Dedifferentiated amniotic fluid mesenchymal stem cell (primary cell): ENCODE results near the gene SCUBE1.

Experiments
- DNase-seq: peaks from one replicate; pipeline ENCODE4 v3.0.0-alpha.2; 2016; ENCODE audit errors: extremely low spot score

Gene SCUBE1

DNA sequence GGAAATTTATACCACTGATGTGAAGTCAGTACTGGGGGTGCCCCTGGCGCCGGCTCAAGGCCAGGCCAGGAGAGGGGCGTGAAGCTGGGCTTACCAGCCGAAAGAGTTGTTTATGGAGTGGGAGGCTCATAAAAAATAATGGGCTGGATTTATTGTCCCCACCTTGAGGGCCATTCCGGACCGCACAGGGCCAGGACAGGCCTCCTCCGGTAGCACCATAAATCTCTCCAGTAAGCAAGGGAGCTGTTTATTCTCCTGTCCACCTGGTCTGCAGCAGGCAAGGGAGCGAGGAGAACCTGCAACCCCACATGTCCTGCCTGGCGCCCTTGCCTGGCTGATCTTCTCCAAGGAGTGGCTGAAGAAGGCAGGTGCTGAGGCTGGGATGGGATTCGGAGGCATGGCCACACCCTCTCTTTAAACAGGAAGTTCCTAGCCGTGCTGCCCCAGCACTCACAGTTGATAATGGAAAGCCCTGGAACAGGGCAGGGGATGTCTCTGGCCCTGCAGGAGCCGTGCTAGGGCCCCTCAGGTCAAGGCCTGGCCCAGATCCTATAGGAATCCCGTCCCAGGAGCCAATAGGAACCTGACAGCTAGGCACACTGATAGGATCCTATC, 65.1 kb downstream of the SCUBE1 start:
- no peak for DNase-seq

DNA sequence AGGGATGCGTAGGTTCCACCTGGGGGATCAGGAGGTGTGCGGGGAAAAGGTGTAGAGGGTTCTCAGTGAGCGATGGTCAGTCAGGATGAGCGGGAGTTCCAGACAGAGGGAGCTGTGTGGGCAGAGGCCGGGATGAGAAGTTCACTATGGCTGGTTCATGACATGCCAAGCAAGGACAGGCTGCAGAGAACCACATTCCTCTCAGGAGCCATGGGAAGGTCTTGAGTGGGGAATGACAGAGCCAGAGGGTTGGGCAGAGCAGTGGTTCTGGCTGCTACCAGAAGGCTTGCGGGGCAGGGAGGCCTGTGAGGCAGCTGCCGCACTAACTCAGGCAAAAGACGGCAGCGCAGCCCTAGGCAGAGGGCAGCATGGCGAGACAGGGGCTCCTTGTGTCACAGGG, 66.1 kb downstream of the SCUBE1 start:
- no peak for DNase-seq

DNA sequence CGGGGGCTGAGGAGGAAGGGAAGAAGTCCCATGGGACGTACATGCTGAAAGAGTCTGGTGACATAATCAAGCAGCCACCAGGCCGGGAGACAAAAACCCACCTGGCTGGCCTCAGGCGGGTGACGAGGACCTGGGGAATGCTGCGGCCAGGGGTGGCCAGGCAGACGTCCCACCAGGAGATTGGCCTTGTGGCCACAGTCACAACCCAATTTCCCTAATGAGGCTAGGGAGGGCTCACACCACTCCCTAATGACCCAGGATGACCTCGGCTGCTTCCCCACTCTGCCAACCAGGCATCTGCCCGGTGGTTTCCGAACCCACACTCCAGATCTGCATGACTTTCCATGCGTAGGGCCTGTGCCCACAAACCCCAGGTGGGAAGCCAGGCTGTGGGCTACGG, 66.9 kb downstream of the SCUBE1 start:
- no peak for DNase-seq

DNA sequence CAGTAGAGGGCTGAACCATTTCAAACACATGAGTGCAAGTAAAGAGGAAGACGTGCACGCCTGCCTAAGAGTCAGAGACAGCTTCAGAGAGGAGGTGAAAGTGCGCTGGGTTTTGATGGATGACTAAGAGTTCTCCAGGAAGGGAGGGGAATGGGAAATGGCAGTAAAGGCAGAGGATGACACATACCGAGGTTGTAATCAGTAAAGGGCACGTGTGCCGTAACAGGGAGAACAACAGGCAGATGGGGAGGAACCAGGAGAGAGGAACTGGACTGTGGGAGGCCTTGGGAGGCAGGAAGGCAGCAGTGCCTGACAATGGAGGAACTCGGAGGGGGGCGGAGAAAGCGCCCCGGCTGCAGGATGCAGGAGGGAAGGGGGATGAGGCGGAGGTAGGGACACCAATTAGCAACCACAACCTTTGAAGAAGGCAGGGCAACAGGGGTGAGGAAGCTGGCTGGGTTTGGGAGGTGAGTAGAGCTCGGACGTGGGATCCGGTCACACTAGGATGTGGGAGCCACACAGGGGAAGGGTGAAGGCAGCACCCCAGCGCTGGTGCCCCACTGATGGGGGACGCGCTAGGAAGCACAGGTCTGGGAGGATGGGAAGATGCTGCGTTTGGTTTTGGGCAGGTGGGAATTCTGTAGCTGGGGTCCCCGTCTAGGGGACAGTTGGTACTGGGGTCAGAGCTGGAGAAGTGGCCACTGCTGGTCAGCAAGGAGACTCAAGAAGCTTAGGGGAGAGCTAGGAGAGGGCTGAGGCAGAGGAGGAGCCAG, 67.4 kb downstream of the SCUBE1 start:
- DNase-seq, result no peak

DNA sequence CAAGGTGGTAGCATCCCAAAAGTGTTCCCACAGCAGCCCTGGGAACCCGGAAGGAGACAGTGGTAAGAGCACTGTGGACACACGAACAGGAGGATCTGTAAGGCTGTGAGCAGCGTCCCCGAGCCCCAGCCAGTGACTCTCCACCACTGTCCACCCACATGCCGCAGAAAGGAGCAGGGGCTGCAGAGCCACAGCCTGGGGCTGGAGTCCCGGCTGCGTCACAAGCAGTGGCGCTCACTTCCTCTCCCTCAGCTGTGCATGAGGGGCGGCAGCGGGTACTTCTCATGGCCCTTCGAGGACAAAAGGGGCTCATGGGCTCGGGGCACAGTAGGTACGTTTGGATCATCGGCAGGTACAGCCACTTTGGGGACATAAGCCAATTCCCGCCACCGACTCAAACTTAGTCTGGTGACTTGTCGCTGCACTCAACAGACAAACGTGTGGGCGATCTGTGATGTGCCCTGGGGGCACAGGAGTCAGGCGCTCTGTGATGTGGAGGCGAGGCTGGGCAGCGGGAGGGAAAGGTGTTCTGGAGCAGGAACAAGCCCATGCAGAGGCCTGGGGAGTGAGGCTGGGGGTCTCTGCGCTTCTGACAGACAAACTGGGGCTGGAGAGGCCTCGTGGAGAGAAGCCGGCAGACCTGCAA, 68.5 kb downstream of the SCUBE1 start:
- no peak for DNase-seq

DNA sequence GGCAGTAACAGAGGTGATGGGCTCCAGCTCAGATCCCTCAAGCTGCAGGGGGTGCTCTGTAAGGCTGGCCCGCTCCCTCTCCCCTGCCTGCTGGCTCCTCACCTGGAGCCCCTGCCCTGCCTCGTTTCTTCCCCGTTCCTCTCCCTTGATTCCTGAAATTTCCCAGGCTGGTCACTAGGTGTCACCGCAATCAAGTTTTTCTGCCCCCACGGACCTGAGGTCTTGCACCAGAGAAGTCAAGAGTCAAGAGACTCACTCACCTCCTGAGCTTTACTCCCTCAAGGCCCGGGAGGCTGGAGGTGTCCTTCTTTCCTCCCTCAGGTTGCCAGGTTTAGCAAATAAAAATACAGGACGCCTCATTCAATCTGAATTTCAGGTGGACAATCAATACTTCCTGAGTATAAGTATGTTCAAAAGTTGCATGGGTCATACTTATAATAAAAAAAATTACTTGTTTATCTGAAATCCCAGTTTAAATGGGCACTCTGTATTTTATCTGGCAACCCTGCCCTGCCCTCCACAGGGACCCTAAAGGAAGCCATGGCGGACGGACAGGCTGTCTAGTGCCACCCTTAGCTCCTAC, 69.2 kb downstream of the SCUBE1 start:
- peak; percentile 37 for DNase-seq

DNA sequence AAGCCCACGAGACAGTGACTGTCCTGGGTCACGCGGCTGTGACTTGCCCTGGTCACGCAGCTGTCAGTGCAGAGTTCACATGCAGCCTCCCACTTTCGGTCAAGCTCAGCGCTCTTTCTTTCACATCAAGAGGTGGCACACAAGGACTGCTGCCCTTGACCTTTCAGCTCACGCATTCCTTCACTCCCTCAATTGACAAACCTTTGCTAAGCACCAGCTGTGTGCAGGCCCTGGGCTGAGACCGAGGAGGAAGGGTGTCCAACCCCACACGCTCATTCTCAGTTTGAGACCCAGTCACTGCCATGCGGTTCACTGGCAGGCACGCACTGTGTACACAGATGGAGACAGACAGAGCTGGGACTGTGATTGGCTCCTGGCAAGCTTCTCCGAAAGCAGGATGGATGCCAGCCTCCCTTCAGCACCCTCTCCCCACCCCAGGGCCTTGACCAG, 70.3 kb downstream of the SCUBE1 start:
- no peak for DNase-seq

DNA sequence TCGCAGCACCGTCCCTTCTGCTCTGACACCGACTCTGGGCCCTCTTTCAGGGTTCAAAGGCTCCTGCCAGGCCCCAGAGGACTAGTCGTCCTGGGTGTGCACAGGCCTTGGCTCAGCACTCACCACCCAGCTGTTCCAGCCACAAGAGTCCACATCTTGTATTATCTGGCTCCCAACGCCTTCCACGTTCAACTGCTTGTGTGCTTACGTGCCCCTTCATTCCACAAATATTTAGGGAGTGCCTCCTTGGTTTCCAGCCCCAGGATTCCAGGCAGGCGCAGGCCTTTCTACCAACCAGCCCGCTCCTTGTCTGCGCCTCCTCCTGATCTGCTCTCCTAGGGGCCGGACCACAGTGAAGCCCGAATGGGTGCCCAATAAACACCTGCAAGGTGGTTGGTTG, 70.9 kb downstream of the SCUBE1 start:
- no peak for DNase-seq

DNA sequence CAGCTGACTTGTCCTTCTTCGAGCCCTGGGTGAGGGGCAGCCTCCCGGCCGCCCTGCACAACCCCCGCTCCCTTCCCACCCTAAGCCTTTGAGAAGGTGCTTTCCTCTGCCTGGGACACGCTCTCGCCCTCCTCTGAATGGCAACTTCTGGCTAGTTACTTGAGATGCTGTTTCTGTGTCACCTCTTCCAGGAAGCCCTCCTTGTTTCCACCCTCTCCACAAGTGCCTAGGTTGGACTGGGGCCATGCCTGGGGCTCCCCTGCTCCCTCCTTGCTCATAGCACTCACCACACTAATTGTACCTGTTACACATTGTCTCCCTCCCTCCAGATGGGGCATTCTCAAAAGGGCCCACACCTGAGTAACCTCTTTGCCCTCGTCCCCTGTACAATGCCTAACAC, 72.2 kb downstream of the SCUBE1 start:
- no peak for DNase-seq

DNA sequence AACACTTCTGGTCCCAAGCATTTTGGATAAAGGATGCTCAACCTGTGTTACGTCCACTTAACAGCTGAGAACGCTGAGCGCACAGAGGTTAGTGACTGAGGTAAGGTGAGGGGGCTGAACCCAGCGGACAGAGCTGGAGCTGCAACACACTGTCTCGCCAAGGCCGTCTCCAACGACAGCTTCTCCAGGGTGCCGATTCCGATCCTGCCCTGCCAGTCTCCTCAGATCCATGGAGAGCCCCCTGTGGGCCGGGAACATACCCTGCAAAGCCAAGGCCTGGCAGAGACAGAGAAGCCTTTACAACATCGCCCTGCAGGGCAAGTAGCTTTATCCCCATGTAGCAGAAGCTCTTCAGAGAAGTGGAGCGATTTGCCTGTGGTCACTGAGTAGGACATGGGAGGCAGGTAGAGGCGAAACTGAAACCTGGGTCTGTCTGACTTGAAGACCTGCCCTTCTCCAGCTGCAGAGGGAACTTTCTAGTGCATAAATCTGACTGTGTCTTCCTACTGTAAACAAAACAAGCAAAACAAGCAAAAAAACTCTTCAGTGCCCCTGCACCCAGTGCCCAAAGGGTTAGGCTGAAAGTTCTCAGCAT, 72.8 kb downstream of the SCUBE1 start:
- no peak for DNase-seq

DNA sequence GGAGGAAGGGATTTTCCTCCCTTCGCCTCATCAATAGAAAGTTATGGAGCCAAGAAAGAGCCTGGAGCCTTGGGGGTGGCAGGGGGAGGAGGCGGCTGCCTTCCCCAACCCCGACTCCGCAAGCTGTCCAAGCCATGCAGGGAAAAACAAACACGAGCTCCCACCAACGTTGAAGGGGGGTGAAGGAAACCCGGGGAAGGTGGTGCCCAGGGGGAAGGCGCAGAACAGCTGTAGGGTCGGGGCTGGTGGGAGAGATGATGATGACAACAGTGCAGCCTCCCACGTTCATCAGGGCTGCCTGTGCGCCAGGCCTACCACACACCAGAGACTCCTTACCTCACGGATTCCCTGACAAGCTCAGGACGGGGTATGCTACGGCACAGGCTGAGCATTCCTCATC, 73.5 kb downstream of the SCUBE1 start:
- no peak for DNase-seq

DNA sequence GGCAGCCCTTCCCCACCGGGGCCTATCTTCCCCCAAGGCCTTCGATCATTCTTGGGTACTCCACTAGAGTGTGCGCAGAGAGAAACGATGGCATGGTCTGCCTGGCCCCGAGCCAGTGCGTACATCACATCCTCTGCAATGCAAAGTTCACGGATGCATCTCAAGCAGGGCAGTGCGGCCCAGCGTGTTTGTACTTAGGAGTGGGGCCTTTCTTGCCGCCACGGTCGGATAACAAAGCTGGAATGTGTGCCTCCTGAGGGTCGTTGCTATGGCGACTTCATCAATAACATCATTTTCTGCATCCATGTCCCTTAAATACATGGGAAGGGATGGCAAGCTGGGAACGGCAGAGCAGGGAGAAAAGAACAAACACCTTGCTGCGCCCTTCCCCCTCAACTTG, 73.9 kb downstream of the SCUBE1 start:
- DNase-seq, result no peak

DNA sequence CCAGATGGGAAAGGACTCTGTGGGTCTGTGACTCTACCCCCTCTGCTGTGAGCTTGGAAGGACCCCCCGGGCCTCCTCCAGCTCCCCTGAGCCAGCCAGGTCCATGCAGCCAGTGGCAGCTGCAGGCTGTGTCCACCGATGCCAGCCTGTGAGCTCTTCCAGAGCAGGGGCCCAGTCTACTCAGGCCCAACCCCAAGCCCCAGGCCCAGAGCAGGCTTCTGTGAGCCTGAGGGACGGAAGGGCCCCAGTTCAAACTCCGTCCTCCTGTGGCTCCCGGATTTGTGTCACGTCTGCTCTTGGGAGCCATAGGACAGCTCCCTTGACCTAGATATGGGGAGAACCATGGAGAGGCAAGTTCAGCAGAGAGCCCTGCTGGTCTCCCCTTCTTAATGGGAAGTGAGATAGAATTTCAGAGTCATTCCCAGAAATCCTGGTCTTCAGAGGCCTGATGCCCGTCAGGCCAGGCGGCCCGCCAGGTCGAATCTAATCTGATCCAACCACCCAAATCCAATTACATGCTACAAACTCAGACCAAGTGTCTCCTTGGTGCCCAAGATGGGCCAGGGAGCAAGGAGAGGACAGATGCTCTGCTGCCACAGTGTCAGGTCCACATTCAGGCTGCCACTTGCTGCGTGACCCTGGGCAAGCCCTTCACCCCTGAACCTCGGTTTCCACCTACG, 75.1 kb downstream of the SCUBE1 start:
- DNase-seq, result no peak

DNA sequence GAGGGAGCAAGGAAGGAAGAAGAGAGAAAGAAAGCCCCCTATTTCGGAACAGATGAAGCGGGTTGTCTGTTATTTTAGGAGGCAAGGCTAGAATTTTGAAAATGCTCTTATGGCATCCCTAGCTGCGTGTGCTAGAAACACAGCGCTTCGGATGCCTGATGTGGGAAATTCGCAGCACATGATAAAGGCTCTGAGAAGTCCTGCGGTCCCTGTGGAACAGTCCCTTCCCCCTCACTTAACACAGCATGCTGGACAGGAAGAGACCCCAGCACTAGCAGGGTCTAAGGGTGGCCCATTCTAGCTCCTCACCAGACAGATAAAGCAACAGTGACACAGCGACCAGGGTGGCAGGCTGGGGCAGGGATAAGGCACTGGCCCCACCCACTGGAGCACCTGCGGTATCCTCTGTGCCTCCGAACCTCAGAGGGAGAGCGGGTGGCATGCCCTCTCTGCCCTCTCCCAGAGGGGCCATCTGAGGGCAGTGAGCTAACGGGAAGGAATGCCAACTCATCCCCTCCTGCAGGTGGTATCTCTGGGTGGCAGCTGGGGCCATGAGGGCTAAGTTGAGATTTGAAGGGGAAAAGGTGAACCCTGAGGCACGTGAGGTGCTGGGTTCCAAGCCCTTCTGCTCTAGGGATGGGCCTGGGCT, 75.7 kb downstream of the SCUBE1 start:
- no peak for DNase-seq

DNA sequence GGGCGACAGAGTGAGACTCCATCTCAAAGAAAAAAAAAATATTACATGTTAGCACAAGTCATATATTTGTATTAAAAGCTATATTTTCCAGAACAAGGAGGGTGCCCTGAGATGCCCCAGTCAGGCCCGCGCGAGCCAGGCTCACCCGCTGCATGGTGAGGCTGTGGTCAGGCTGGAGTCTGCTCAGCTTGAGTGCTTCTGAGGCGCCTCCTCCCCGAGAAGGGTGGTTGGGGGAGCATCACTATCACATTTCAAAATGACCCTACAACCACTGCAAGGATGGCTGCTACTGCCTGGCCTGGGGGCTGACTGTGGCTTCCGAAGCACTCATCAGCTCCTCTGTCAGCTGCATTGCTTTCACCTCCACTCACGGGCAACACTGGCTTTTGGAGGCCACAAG, 77.1 kb downstream of the SCUBE1 start:
- no peak for DNase-seq

DNA sequence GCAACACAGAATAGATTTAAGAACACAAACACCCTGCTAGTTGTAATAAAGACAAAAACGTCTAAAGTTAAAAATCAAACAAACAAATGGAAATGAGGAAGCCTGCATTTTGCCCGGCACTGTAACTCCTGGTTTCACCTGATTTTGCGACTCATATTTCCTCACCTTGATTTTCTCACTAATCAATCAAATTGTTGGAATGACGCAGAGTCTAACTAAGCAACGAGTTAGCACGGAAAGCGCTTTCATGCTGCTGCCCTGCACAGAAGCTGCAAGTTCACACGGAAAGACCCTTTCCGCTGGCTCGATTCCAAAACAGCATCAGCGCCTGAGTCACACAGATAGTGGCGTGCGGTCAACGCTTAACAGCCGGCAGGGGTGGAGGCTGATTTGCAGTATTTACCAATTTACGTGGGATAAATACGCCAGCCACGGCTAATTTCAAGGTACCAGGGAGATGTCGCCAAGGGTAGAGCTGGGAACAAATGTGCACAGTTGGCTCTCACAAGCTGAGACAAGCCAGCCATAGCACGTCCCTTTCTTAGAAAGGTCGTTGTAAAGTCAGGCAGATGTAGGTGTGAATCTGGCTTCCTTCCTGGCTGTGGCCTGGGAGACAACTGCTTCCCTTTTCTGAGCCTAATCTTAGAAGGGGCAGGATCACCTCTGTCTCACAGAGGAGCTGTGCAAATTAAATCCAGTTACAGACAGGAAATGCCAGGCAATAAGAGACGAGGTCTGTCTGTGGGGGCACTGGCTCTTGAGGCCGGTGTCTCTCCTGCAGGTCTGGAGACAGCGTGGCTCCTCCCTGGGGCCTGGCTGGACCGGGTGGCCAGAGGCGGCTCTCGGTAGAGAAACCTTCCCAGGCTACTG, 79.3 kb downstream of the SCUBE1 start:
- DNase-seq, result peak; percentile 25

DNA sequence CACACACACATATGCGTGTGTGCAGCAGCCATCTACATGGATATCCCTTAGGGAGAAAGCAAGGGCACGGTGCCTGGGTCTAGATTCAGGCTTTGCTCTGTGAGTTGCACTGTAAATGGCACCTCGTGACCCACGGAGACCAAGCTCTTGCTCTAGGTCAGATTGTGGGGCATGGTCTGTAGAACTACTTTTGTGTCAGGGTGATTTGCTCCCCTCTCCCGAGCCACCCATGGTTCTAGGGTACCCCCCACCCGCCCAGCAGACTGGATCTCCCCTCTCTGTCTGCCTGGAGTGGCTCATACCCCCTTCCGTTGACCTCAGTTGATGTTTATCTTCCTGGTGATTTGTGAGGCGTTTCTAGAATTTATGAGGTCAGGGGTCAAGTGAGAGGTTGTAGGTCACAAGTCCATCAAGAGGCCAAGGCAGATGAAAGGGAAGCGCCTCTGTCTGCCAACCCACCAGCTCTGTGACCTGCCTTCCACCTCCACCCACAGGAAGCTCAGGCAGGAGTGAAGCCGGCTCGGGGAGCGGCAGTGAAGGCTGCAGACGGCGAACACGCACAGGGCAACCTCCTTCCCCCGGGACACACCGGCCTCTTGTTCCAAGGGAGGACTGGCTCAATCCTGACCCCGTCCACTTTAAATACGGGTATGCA, 80.1 kb downstream of the SCUBE1 start:
- no peak for DNase-seq

DNA sequence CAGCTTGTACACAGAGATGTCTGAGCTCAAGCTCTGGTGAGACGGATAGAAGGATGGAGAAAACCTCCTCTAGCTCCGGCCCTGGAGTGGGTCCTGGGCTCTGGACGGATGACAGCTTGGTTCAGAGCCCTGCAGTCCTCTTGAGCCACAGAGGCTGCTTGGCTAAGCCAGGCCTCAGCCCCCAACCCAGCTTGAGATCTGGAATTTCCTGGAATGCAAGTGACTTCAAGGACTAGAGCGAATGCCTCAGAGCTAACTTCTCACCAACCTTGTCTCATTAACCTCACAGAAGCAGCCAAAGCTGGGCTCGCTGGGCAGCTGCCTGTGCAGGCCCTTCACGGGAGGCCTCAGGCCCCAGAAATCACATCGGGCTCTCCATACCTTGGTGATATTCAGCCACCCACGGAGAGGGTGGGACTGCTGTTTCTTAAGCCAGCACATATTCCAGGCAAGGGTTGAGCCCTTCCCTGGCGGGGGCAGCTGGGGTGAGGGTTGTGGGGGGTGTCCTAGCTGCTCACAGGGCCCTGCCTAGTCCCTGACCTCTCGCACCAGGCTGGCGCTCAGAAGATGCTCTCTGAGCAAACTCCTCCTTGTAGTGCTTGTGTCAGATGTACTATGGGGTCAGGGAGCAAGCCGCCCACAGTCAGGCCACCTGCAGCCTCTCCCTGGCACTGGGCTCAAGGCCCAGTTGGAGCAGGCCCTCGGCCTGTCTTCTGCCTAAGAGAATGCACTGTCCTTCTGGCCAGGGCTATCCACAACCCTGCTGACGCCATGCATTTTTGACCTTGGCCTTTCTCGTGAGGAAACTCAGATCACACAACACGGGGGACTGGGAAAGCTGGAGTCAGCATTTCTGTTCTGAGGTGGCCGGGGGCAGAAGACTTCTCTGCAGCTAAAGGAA, 82.6 kb downstream of the SCUBE1 start:
- no peak for DNase-seq

DNA sequence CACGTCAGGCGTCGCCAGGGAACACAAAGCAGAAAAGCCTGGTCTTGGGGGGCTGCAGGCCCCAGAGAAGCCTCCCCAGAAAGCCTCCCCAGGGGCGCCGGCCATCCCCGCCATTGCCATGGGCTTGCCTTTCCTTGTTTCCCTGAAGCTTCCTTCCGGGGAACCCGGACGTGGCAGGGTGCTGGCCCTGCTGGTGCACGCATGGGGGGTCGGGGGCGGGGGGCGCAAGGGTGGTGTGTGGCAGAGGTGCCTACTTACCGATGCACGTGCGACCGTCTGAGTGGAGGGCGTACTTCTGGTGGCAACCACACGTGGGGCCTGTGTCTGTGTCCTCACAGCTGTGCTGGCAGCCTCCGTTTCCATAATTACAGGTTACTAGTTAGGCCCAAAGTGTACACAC, 85.2 kb downstream of the SCUBE1 start:
- DNase-seq, result no peak
